ENCODE data around the gene CDC42BPG.

The CDC42BPG gene

GRCh38 chr11:64878223-64878493, 33.7 kb upstream of the CDC42BPG start:
- DNase-seq, result no peak

GRCh38 chr11:64877390-64878222, 33.2 kb upstream of the CDC42BPG start:
- DNase-seq, result no peak

GRCh38 chr11:64876835-64877341, 32.4 kb upstream of the CDC42BPG start:
- DNase-seq, result no peak

- peak; percentile 56 for DNase-seq
These were observed 31.8 kb upstream of the CDC42BPG start for GRCh38 chr11:64876229-64876750.

- no peak for DNase-seq
These were observed 31.1 kb upstream of the CDC42BPG start for GRCh38 chr11:64875369-64876228.

- DNase-seq, result no peak
These were observed 30.1 kb upstream of the CDC42BPG start for GRCh38 chr11:64874308-64875240.

- no peak for DNase-seq
These were observed 28.5 kb upstream of the CDC42BPG start for GRCh38 chr11:64872790-64873488.

GRCh38 chr11:64871492-64871891, 27.0 kb upstream of the CDC42BPG start:
- DNase-seq, result no peak

- DNase-seq, result no peak
These were observed 26.5 kb upstream of the CDC42BPG start for GRCh38 chr11:64870893-64871466.

GRCh38 chr11:64870176-64870892, 25.9 kb upstream of the CDC42BPG start:
- no peak for DNase-seq

GRCh38 chr11:64869571-64870175, 25.2 kb upstream of the CDC42BPG start:
- DNase-seq, result no peak

GRCh38 chr11:64868904-64869570, 24.6 kb upstream of the CDC42BPG start:
- DNase-seq, result peak; percentile 29

- no peak for DNase-seq
These were observed 23.5 kb upstream of the CDC42BPG start for GRCh38 chr11:64867748-64868462.

- no peak for DNase-seq
These were observed 21.7 kb upstream of the CDC42BPG start for GRCh38 chr11:64866173-64866491.

GRCh38 chr11:64865286-64866172, 21.1 kb upstream of the CDC42BPG start:
- DNase-seq, result peak; percentile 70

- peak; percentile 83 for DNase-seq
These were observed 20.2 kb upstream of the CDC42BPG start for GRCh38 chr11:64864473-64865285.

- no peak for DNase-seq
These were observed 19.7 kb upstream of the CDC42BPG start for GRCh38 chr11:64864135-64864472.

Data from stimulated activated CD4-positive, alpha-beta T cell treated with anti-CD3 and anti-CD28 coated beads, Interleukin-1b, Interleukin-23, amount 100 ng/mL, for 48 hours (primary cell).